ENCODE results near the gene VTI1A. TPM values are rescaled to one million over a fixed set of nuclear protein-coding genes. Genes with fewer than 3 reads are reported as not detected.

Gene VTI1A
- total RNA-seq, 3 donors from 2014 or later: 53.7 to 65.6 (median 59.2) TPM

DNA sequence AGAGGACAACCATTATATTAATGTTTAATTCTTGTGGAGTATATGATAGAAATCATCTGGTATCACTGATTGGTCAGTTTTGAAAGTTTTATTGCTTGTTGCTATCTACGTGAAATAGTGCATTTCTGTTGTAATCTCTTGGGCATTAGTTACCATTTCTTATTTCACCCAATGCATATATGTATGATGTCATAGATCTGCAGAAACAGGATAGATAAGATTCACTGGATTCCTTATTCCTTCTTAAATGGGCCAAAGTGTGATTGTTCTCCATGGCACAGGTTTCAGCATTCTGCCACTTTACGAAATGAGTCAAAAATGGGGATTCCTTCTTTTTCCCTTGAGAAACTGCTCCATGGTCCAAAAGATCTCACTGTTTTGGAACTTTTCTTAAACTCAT is 56.6 kb downstream of the VTI1A start:
- H3K27me3 ChIP-seq: no peaks in the 10 kb centered on the region
- DNase-seq (ENCODE audit: low spot score in 2 of 2): no peak
- intact Hi-C loops (cut with DNase I; ENCODE audit: low total_unique reads): no loop called here

GRCh38 chr10:112507046-112507445 is 60.0 kb downstream of the VTI1A start:
- Histone ChIP-seq H3K27ac (no peak overlapping the region), H3K4me1 (no peaks in the 10 kb centered on the region), H3K9me3 (no peaks in the 10 kb centered on the region), H3K27me3 (no peaks in the 10 kb centered on the region), H3K36me3 (no peaks in the 10 kb centered on the region), H3K4me3 (no peak overlapping the region)
- intact Hi-C loops (cut with DNase I; ENCODE audit: low total_unique reads): no loop called here
- DNase-seq (ENCODE audit: low spot score in 2 of 2): no peak
- no peak for TF ChIP-seq POLR2AphosphoS5 (IDR thresholded peaks at IDR 0.05)

More for the DNA sequence above, 56.6 kb downstream of the VTI1A start:
- H3K4me1 ChIP-seq: no peaks in the 10 kb centered on the region
- H3K27ac ChIP-seq: no peak overlapping the region
- no peak overlapping the region for H3K4me3 ChIP-seq
- no peaks in the 10 kb centered on the region for H3K9me3 ChIP-seq
- no peaks in the 10 kb centered on the region for H3K36me3 ChIP-seq
- TF ChIP-seq POLR2AphosphoS5 (IDR thresholded peaks at IDR 0.05) (no peak), POLR2A (IDR thresholded peaks at IDR 0.05) (no peak), CTCF (IDR thresholded peaks at IDR 0.05) (no peak)

DNA sequence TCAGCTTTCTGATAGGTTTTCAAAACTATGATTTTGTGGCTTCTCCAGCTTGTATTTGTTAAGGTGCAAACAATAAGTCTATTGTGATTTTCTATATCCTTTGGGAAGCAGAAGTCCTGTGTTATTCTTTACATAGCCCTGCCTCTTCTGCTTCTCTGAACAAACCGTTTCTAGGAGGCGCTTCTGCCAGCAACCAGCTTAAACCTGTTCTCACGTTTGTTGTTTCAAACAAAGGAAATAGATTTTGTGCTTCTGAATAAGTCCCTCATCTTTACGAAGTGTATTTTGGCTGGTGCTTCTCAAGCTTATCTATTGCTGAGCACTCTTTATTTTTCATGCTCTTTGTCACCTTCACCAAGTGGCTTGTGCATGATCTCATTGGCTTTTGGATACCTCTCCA is 61.0 kb downstream of the VTI1A start:
- no peak for DNase-seq (ENCODE audit: low spot score in 2 of 2)
- TF ChIP-seq CTCF (IDR thresholded peaks at IDR 0.05) (no peak), POLR2AphosphoS5 (IDR thresholded peaks at IDR 0.05) (no peak), POLR2A (IDR thresholded peaks at IDR 0.05) (no peak)

GRCh38 chr10:112509558-112510291 is 62.7 kb downstream of the VTI1A start:
- H3K4me1 ChIP-seq: no peaks in the 10 kb centered on the region
- intact Hi-C loops (cut with DNase I; ENCODE audit: low total_unique reads): loop anchor here (5.0 kb wide), 1 partner anchor 763 kb away; no protein-coding TSS in a partner anchor
- H3K4me3 ChIP-seq: no peak overlapping the region
- H3K27me3 ChIP-seq: no peaks in the 10 kb centered on the region
- H3K36me3 ChIP-seq: no peaks in the 10 kb centered on the region
- H3K9me3 ChIP-seq: no peaks in the 10 kb centered on the region
- H3K27ac ChIP-seq: no peak overlapping the region
- no peak for DNase-seq (ENCODE audit: low spot score in 2 of 2)
- TF ChIP-seq POLR2A (IDR thresholded peaks at IDR 0.05): no peak
- TF ChIP-seq CTCF (IDR thresholded peaks at IDR 0.05): no peak
- no peak for TF ChIP-seq POLR2AphosphoS5 (IDR thresholded peaks at IDR 0.05)

More for the DNA sequence above, 61.0 kb downstream of the VTI1A start:
- no peak overlapping the region for H3K27ac ChIP-seq
- H3K4me3 ChIP-seq: no peak overlapping the region
- intact Hi-C loops (cut with DNase I; ENCODE audit: low total_unique reads): no loop called here
- H3K9me3 ChIP-seq: no peaks in the 10 kb centered on the region
- no peaks in the 10 kb centered on the region for H3K36me3 ChIP-seq
- H3K27me3 ChIP-seq: no peaks in the 10 kb centered on the region
- no peaks in the 10 kb centered on the region for H3K4me1 ChIP-seq

DNA sequence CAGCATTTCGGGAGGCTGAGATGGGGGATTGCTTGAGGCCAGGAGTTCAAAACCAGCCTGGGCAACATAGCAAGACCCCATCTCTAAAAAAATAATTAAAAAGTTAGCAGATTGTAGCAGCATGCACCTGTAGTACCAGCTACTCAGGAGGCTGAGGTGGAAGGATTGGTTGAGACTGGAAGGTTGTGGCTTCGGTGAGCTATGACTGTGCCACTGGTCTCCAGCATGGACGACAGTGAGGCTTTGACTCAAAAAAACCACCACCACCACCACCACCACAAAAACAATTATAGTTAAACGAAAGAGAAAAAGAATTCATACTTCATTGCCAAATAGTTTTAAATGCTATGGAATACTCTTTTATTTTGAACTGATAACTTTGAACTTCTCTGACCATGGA is 63.4 kb downstream of the VTI1A start:
- TF ChIP-seq POLR2A (IDR thresholded peaks at IDR 0.05) (no peak), CTCF (IDR thresholded peaks at IDR 0.05) (no peak), POLR2AphosphoS5 (IDR thresholded peaks at IDR 0.05) (no peak)
- H3K27me3 ChIP-seq: no peaks in the 10 kb centered on the region
- H3K36me3 ChIP-seq: no peaks in the 10 kb centered on the region
- H3K9me3 ChIP-seq: no peaks in the 10 kb centered on the region
- intact Hi-C loops (cut with DNase I; ENCODE audit: low total_unique reads): loop anchor here (5.0 kb wide), 1 partner anchor 762 kb away; no protein-coding TSS in a partner anchor
- no peak overlapping the region for H3K27ac ChIP-seq
- no peak overlapping the region for H3K4me3 ChIP-seq
- no peaks in the 10 kb centered on the region for H3K4me1 ChIP-seq
- no peak for DNase-seq (ENCODE audit: low spot score in 2 of 2)

Data from breast epithelium (tissue), 4 donors.